ENCODE measurements around the gene ZNF609. TPM values are rescaled to one million over a fixed set of nuclear protein-coding genes. Genes with fewer than 3 reads are reported as not detected.
A peak's percentile ranks its signal among the peaks of the same experiment; 100 is the strongest.

The ZNF609 gene
- total and polyA plus RNA-seq, 4 donors, result 8.1 to 54.2 (median 22.0) TPM

GRCh38 chr15:64530472-64530871, 70.1 kb downstream of the ZNF609 start:
- WGBS, 2 donors, result 47 to 65% methylated on average over 1 of the region's 1 CpG

GRCh38 chr15:64530918-64531317, 70.5 kb downstream of the ZNF609 start:
- no peak for DNase-seq
- ATAC-seq (ENCODE audit: insufficient read depth, low FRiP score), result no peak
- Histone ChIP-seq H3K27me3 (ENCODE audit: control insufficient read depth in 3 of 3, insufficient read depth in 3 of 3, low read length in 2 of 3) (no peaks in the 10 kb centered on the region), H3K4me3 (no peak overlapping the region), H3K4me1 (ENCODE audit: control insufficient read depth in 5 of 5, insufficient read depth in 5 of 5, low read length in 5 of 5) (peaks cover 0 to 21% (median 7%) of the 10 kb centered on the region in 5 donors), H3K9me3 (ENCODE audit: control insufficient read depth in 4 of 4, insufficient read depth in 3 of 4, low read length in 3 of 4) (peaks cover 0 to 1% (median 0%) of the 10 kb centered on the region in 4 donors), H3K36me3 (ENCODE audit: control insufficient read depth in 4 of 4, insufficient read depth in 4 of 4, low read length in 4 of 4) (peaks cover 0 to 7% (median 4%) of the 10 kb centered on the region in 4 donors), H3K9ac (ENCODE audit: insufficient read depth in 1 of 2, low read length in 2 of 2) (no peak overlapping the region), H3K27ac (ENCODE audit: low read depth in 1 of 2, low read length in 1 of 2) (no peak overlapping the region)
- no peak for TF ChIP-seq CTCF (IDR thresholded peaks at IDR 0.05; ENCODE audit: control extremely low read depth, extremely low read depth)

More at GRCh38 chr15:64530472-64530871, 70.1 kb downstream of the ZNF609 start:
- DNase-seq (peak in 2 of 3 donors; percentile 48 to 50), ATAC-seq (ENCODE audit: insufficient read depth, low FRiP score) (no peak)
- Histone ChIP-seq H3K36me3 (ENCODE audit: control insufficient read depth in 4 of 4, insufficient read depth in 4 of 4, low read length in 4 of 4) (peaks cover 0 to 7% (median 4%) of the 10 kb centered on the region in 4 donors), H3K4me1 (ENCODE audit: control insufficient read depth in 5 of 5, insufficient read depth in 5 of 5, low read length in 5 of 5) (peaks cover 0 to 20% (median 7%) of the 10 kb centered on the region in 5 donors), H3K27me3 (ENCODE audit: control insufficient read depth in 3 of 3, insufficient read depth in 3 of 3, low read length in 2 of 3) (no peaks in the 10 kb centered on the region), H3K4me3 (no peak overlapping the region), H3K27ac (ENCODE audit: low read depth in 1 of 2, low read length in 1 of 2) (no peak overlapping the region), H3K9me3 (ENCODE audit: control insufficient read depth in 4 of 4, insufficient read depth in 3 of 4, low read length in 3 of 4) (peaks cover 0 to 1% (median 0%) of the 10 kb centered on the region in 4 donors), H3K9ac (ENCODE audit: insufficient read depth in 1 of 2, low read length in 2 of 2) (no peak overlapping the region)
- no peak for TF ChIP-seq CTCF (IDR thresholded peaks at IDR 0.05; ENCODE audit: control extremely low read depth, extremely low read depth)

GRCh38 chr15:64532521-64533315, 72.3 kb downstream of the ZNF609 start:
- DNase-seq (no peak), ATAC-seq (ENCODE audit: insufficient read depth, low FRiP score) (no peak)
- Histone ChIP-seq H3K9ac (ENCODE audit: insufficient read depth in 1 of 2, low read length in 2 of 2) (no peak overlapping the region), H3K27ac (ENCODE audit: low read depth in 1 of 2, low read length in 1 of 2) (no peak overlapping the region), H3K9me3 (ENCODE audit: control insufficient read depth in 4 of 4, insufficient read depth in 3 of 4, low read length in 3 of 4) (peaks cover 0 to 1% (median 0%) of the 10 kb centered on the region in 4 donors), H3K4me1 (ENCODE audit: control insufficient read depth in 5 of 5, insufficient read depth in 5 of 5, low read length in 5 of 5) (peaks cover 0 to 21% (median 7%) of the 10 kb centered on the region in 5 donors), H3K27me3 (ENCODE audit: control insufficient read depth in 3 of 3, insufficient read depth in 3 of 3, low read length in 2 of 3) (no peaks in the 10 kb centered on the region), H3K36me3 (ENCODE audit: control insufficient read depth in 4 of 4, insufficient read depth in 4 of 4, low read length in 4 of 4) (peaks cover 0 to 7% (median 3%) of the 10 kb centered on the region in 4 donors), H3K4me3 (no peak overlapping the region)
- WGBS, 2 donors, result 59 to 73% methylated on average over 12 of the region's 12 CpGs
- no peak for TF ChIP-seq CTCF (IDR thresholded peaks at IDR 0.05; ENCODE audit: control extremely low read depth, extremely low read depth)
